HG02763 (cell line): ENCODE results near the gene SAG.
"Not testable (repeated sequence)": the region's sequence is repeated elsewhere in the genome, so short reads cannot be mapped to it uniquely, and the experiment has no call there.

ENCODE experiments used
- ATAC-seq: cut with Tn5 transposase; IDR thresholded peaks from one replicate; pipeline ENCODE4 v1.9.1; 2021; ENCODE audit warnings: mild to moderate bottlenecking, moderate library complexity; ENCODE audit not compliant: unreplicated experiment

Gene SAG

DNA sequence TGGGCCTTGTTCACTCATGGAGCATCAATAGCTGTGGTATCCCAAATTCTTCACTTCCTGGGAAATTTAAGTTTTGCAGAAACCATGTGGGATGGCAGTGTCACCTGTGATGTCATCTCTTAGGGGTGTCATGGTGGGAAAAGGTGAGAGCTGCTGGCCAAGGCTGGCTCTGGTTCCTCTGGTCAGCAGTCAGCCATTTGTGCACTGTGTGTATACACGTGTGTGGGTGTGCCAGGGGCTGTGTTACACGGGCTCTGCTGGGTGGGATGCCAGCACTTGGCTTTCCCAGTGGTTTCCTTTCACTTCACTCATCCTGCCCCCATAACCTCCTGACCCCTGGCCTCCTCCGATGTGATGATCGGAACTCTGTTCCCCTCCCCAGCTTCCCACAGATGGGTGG is 21.3 kb downstream of the SAG start:
- no peak for ATAC-seq

- ATAC-seq, result no peak
These were observed 22.0 kb downstream of the SAG start for GRCh38 chr2:233329489-233330135.

DNA sequence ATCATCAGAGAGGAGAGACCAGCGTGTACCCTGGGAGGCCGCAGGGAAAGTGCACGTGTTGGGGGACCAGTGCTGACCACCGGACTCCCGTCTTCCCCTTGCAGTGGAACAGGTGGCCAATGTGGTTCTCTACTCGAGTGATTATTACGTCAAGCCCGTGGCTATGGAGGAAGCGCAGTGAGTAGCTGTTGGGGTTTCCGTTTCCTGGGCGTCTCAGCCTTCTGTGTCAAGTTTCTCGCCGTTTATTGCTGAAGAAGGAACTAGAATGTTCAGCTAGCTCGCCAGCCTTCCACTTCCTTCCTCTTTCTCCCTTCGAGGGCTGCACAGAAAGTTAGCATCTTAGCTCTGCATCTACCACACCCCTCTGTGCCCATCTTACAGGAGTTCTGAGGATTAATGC is 23.9 kb downstream of the SAG start:
- peak; percentile 72 for ATAC-seq

DNA sequence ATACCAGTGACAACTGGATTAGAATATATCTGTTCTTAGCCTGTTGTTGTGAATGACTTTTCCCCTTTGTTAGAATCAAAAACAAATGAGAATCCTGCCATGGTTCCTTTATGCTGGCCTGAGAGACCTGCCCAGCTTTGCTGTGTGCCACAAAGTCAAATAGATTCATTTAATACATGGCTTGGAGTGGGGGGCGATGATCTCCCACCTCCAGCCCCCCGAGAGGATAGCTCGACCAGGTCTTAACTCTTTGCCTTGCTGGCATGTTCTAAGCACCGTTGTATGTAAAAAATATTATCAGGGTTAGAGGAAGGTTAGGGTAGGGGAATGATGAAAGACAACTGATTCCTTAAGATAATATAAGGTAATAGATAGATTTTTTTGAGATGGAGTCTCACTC is 24.5 kb downstream of the SAG start:
- no peak for ATAC-seq

DNA sequence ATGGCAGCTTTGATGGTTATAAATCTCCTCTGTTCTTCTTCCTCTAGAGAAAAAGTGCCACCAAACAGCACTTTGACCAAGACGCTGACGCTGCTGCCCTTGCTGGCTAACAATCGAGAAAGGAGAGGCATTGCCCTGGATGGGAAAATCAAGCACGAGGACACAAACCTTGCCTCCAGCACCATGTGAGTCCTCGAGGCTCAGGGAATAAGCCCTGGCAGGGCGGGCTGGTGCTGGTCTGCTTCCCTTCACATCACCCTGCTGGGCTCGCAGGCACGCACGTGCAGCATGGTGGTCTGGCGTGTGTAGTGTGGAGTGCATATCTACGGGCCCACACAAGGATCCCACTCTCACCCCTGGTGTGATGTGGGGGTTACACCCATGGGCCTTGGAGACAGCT is 27.3 kb downstream of the SAG start:
- ATAC-seq, result no peak

GRCh38 chr2:233336091-233336490 is 28.5 kb downstream of the SAG start:
- ATAC-seq, result not testable (repeated sequence)

DNA sequence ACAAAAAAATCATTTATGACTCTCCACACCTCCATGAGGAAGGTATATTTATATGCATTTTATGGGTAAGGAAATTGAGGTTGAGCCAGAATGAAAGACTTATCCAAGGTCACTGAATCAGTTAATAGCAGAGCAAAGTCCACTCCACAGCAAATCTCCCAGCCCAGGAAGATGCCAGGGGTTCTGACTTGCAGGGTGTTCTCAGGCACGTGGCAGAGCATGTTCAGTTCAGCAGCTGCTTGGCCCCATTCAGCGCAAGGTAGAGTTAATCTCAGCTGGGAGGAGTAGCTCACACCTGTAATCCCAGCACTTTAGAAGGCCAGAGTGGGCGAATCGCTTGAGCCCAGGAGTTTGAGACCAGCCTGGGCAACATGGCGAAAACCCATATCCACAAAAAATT is 28.9 kb downstream of the SAG start:
- ATAC-seq, result no peak

- no peak for ATAC-seq
These were observed 30.4 kb downstream of the SAG start for GRCh38 chr2:233338046-233338445.

GRCh38 chr2:233338812-233339368 is 31.3 kb downstream of the SAG start:
- no peak for ATAC-seq

GRCh38 chr2:233339427-233339826 is 31.8 kb downstream of the SAG start:
- no peak for ATAC-seq

DNA sequence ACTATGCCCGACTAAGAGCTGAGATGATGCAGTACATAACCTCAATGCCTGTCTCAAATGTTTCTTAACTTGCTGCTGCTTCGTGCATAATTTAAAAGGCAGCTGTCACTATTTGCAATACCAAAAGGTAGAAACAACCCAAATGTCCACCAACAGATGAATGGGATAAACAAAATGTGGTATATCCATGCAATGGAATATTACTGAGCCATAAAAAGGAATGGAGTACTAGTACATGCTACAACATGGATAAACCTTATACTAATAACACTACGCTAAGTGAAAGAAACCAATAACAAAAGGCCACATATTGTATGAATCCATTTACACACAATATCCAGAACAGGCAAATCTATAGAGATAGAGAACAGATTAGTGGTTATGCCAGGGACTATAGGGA is 33.7 kb downstream of the SAG start:
- no peak for ATAC-seq

DNA sequence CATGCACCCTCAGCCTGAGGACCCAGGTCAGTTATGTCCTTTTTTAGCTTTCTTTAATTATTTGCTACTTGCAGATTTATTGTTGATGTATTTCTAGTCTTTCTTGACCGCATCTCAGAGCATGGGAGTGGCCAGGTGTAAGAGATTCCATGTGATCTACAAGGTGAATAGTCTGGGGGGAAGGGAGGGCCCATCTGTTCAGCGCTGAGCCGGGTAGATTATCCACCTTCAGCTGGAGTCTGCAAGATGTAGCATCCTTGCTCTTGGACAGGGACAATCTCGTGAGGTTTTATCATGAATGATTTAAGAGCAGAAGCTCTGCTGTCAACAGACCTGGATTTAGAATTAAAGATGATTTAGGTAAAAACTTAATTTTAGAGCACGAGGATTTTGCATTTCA is 34.7 kb downstream of the SAG start:
- no peak for ATAC-seq

DNA sequence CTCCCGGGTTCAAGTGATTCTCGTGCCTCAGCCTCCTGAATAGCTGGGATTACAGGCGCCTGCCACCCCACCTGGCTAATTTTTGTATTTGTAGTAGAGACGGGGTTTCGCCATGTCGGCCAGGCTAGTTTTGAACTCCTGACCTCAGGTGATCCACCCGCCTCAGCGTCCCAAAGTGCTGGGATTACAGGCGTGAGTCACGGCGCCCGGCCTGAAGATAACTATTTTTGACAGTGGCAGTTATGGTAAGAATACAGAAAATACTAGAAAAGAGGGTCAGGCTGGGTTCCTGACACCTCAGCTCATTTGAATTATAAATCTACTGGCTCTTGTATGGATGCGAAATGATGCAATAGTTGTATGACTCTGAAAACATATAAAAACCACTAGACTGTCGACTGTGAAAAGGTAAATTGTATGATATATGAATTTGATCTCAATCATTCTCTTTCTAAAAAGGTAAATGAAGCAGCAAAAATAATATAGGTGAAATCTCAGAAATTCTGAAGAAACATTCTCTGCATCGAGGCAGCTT is 35.6 kb downstream of the SAG start:
- ATAC-seq, result no peak

- no peak for ATAC-seq
These were observed 38.8 kb downstream of the SAG start for GRCh38 chr2:233346376-233346775.

GRCh38 chr2:233346930-233347329 is 39.3 kb downstream of the SAG start:
- no peak for ATAC-seq

- peak; percentile 60 for ATAC-seq
These were observed 41.7 kb downstream of the SAG start for GRCh38 chr2:233349005-233349998.

DNA sequence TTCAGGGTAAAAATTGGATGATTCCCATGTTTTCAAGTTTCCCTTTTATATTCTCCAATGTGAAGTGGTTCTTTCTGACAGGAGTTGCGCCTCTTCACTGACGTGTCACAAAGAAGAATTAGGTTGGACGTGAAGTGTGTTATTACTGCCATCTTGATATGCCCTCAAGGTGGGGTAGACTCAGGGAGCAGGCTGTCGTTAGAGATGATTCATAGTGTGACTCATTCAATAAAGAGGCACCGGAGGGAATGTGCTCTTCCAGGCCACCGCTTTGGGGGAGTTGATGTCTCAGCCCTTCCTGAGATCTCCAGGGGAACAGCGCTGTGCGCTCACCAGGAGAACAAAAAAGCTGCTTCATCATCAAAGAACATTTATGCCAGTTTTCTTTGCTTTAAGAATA is 43.1 kb downstream of the SAG start:
- no peak for ATAC-seq

GRCh38 chr2:233351423-233351822 is 43.8 kb downstream of the SAG start:
- ATAC-seq, result no peak

- no peak for ATAC-seq
These were observed 44.7 kb downstream of the SAG start for GRCh38 chr2:233352141-233352842.

DNA sequence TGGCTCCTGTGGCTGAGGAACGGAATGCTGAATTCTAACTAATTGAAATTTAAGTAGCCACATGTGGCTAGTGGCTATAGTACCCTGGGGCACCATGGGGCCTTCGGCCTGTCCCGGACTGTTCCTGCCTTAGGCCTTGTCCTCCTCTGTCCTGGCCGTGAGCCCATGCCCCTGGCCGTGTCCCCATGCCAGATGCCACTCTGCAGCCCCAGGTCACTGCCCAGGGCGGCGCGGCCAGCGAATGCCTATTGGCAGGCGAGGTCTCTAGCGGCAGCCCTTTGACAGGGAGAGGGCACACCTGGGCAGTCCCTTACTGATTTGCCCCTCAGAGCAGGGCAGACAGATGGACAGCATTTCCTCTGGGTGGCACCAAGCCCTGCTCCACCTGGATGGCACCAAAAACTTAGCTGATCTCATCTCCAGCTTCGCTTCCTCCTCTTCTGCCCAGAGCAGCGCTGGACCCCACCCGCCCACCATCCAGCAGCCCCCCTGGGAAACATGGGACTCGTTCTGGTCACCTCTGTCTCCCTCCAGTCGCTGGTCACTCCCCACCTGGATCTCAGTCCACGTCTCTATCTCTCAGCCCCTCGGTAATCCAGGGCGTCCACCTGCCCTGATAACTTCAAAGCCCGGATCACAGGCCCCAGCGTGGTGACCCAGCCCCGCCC is 45.6 kb downstream of the SAG start:
- ATAC-seq, result no peak
